Muscle of leg (tissue), 11 donors: Measurements from ENCODE around the gene BACE2. TPM values are rescaled to one million over a fixed set of nuclear protein-coding genes. Genes with fewer than 3 reads are reported as not detected.
"Not testable (repeated sequence)": the region's sequence is repeated elsewhere in the genome, so short reads cannot be mapped to it uniquely, and the experiment has no call there.

Experiments used
- DNase-seq: peaks from one replicate; pipeline ENCODE4 v3.0.0; 2013
- H3K27ac ChIP-seq: one replicate; pipeline ENCODE4 v1.5.1; 2013; ENCODE audit warnings: mild to moderate bottlenecking, low read length, control low read depth
- H3K27me3 ChIP-seq: one replicate; pipeline ENCODE4 v1.6.1; 2013; ENCODE audit warnings: low read length; ENCODE audit not compliant: control insufficient read depth, insufficient read depth
- H3K36me3 ChIP-seq: one replicate; pipeline ENCODE4 v1.6.1; 2013; ENCODE audit warnings: low read length; ENCODE audit not compliant: control insufficient read depth, insufficient read depth
- H3K4me1 ChIP-seq: one replicate; pipeline ENCODE4 v1.6.1; 2013; ENCODE audit warnings: low read length; ENCODE audit not compliant: control insufficient read depth, insufficient read depth
- H3K4me3 ChIP-seq: one replicate; pipeline ENCODE4 v1.5.1; 2013; ENCODE audit warnings: low read length, control low read depth
- H3K9me3 ChIP-seq: replicated peaks from 2 replicates; pipeline ENCODE4 v1.6.1; 2013; ENCODE audit warnings: low read depth, low read length; ENCODE audit not compliant: control insufficient read depth
- WGBS: methylation state at CpG from one replicate; pipeline ENCODE4 v1.1.5; 2013; ENCODE audit warnings: missing lambda C conversion rate; ENCODE audit not compliant: insufficient coverage; 5-methylcytosine and 5-hydroxymethylcytosine counted together
- polyA plus RNA-seq, 8 donors: library from polyadenylated mRNA; unstranded; fragments of 120-200 nt; gene quantifications; one replicate each; pipeline versions ENCODE4 v1.2.1 to v1.2.3, GENCODE V29; 2013; ENCODE audit warnings: inconsistent platforms in 1 of 8, low replicate concordance in 1 of 8; ENCODE audit not compliant: insufficient read length in 8 of 8, insufficient read depth in 1 of 8
- total RNA-seq: library from RNA; stranded (reverse); fragments of 120-200 nt; gene quantifications from one replicate; pipeline ENCODE4 v1.2.4, GENCODE V29; 2013

The BACE2 gene
- total and polyA plus RNA-seq, 9 donors = 28.6 to 56.1 (median 39.3) TPM

DNA sequence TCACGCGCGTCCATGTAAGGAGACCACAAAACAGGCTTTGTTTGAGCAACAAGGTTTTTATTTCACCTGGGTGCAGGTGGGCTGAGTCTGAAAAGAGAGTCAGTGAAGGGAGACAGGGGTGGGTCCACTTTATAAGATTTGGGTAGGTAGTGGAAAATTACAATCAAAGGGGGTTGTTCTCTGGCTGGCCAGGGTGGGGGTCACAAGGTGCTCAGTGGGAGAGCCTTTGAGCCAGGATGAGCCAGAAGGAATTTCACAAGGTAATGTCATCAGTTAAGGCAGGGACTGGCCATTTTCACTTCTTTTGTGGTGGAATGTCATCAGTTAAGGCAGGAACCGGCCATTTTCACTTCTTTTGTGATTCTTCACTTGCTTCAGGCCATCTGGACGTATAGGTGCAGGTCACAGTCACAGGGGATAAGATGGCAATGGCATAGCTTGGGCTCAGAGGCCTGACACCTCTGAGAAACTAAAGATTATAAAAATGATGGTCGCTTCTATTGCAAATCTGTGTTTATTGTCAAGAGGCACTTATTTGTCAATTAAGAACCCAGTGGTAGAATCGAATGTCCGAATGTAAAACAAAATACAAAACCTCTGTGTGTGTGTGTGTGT is 76.4 kb downstream of the BACE2 start:
- not testable (repeated sequence) for H3K4me1 ChIP-seq, H3K27ac ChIP-seq, DNase-seq, H3K4me3 ChIP-seq, H3K9me3 ChIP-seq, H3K27me3 ChIP-seq
- H3K36me3 ChIP-seq = peaks cover 14% of the 10 kb centered on the region
- WGBS = 100% methylated on average over 1 of the region's 8 CpGs

DNA sequence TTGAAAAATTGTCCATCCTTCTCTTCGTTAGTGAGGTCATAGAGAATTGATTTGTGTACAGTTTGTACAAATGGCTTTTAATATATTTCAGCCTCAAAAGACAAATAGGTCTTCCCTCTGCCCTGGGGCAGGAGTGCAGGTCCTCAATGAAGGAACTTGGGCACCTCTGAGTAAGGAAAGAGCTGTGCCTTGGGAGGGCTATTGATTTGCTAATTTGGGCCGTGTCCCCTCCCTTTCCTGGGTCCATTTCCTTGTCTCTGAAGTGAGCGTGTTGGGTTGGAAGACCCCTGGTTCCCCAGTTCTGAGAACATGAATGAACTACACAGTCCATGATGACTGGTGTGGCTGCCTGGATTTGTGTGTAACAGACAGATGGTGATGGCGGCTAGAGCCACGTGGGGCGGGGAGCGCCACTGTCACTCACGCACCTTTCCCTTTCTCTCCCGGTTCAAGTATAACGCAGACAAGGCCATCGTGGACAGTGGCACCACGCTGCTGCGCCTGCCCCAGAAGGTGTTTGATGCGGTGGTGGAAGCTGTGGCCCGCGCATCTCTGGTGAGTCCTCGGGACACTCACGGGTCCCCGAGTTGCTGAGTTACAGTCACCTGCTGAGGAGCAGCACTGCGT is 77.7 kb downstream of the BACE2 start:
- 98% methylated on average over 12 of the region's 20 CpGs for WGBS
- no peak for DNase-seq
- H3K27ac ChIP-seq = no peak overlapping the region
- H3K4me1 ChIP-seq = peaks cover 4% of the 10 kb centered on the region
- peaks cover 8% of the 10 kb centered on the region for H3K36me3 ChIP-seq
- no peak overlapping the region for H3K4me3 ChIP-seq
- no peaks in the 10 kb centered on the region for H3K9me3 ChIP-seq
- H3K27me3 ChIP-seq = no peaks in the 10 kb centered on the region

DNA sequence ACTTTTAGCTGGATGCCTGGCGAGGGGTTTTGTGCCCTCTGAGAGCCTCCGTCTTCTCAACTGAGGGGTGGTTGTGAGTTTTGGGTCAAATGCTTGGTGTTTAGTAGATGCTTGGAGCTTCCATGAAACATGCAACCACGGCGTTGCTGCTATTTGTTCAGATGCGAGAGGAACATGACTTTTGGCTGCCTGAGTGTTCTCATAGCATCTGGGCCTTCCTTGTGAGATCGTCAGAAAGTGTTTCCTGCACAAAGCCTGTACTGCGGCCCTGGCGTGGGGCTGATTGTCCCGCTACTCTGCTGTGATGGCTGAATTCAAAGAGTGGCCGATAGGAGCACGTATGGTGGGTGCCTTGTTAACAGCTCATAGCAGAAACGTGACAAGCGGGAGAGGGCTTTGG is 78.8 kb downstream of the BACE2 start:
- no peaks in the 10 kb centered on the region for H3K27me3 ChIP-seq
- H3K4me3 ChIP-seq = no peak overlapping the region
- H3K36me3 ChIP-seq = peaks cover 17% of the 10 kb centered on the region
- H3K27ac ChIP-seq = no peak overlapping the region
- no peak for DNase-seq
- no peaks in the 10 kb centered on the region for H3K9me3 ChIP-seq
- WGBS = 89% methylated on average over 13 of the region's 13 CpGs
- no peaks in the 10 kb centered on the region for H3K4me1 ChIP-seq

DNA sequence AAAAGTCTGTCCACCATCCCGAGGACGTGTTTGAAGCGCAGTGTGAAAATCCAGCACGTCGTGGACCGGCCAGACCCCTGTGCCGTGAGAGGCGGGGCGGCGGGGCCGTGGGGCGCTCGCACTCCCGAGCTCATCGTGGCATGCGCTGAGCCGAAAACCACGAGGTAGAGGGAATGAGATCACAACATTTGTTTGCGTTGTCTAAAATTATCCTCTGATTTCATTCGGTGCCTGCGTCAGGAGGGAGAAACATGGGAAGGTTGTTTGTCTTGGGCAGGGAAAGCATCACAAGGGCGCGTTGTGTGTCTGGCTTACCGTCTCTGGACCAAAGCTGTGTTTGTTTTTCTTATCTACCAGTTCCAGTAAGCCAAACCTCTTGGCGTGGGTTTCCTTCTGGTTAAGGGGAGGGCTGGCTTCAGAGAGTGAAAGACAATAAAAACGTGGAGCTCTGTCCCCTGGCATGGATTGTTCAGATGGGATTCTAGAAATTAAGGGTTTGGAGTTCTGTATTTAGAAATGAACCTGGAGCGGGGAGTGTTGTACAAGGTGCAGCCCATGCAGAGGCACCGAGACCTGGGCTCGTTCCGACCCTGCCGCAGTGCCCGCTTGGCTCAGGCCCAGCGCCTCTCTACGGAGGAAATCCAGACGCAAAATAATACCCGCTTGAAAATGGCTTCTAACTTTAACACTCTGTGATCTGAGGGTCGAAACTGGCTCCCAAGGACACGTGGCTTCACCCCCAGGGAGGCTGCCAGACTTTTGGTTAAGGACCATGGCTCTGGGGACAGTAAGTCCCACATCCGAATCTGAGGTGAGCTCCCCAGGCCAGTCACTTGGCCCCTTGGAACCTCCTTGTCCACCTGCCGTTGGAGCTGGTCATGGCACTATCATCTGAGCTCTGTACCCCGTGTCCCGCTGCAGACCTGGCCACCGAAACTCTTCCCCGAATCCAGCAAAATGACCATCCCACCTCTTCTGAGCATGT is 79.9 kb downstream of the BACE2 start:
- Histone ChIP-seq H3K36me3 (peaks cover 26% of the 10 kb centered on the region), H3K9me3 (no peaks in the 10 kb centered on the region), H3K4me1 (no peaks in the 10 kb centered on the region), H3K27me3 (no peaks in the 10 kb centered on the region), H3K27ac (no peak overlapping the region), H3K4me3 (no peak overlapping the region)
- WGBS = 88% methylated on average over 40 of the region's 44 CpGs
- no peak for DNase-seq

DNA sequence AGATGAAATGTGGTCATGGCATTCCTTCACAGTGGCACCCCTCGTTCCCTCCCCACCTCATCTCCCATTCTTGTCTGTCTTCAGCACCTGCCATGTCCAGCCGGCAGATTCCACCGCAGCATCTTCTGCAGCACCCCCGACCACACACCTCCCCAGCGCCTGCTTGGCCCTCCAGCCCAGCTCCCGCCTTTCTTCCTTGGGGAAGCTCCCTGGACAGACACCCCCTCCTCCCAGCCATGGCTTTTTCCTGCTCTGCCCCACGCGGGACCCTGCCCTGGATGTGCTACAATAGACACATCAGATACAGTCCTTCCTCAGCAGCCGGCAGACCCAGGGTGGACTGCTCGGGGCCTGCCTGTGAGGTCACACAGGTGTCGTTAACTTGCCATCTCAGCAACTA is 81.5 kb downstream of the BACE2 start:
- Histone ChIP-seq H3K36me3 (peaks cover 38% of the 10 kb centered on the region), H3K4me3 (no peak overlapping the region), H3K27ac (no peak overlapping the region), H3K4me1 (no peaks in the 10 kb centered on the region), H3K27me3 (no peaks in the 10 kb centered on the region), H3K9me3 (peaks cover 10% of the 10 kb centered on the region)
- DNase-seq = no peak
- WGBS = 87% methylated on average over 9 of the region's 11 CpGs

DNA sequence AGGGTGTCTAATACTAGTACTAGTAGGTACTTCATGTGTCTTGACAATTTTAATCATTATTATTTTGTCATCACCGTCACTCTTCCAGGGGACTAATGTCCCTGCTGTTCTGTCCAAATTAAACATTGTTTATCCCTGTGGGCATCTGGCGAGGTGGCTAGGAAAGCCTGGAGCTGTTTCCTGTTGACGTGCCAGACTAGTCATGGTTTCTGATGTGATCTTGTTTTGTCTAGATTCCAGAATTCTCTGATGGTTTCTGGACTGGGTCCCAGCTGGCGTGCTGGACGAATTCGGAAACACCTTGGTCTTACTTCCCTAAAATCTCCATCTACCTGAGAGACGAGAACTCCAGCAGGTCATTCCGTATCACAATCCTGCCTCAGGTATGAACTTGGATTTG is 82.6 kb downstream of the BACE2 start:
- WGBS = 67% methylated on average over 3 of the region's 8 CpGs

DNA sequence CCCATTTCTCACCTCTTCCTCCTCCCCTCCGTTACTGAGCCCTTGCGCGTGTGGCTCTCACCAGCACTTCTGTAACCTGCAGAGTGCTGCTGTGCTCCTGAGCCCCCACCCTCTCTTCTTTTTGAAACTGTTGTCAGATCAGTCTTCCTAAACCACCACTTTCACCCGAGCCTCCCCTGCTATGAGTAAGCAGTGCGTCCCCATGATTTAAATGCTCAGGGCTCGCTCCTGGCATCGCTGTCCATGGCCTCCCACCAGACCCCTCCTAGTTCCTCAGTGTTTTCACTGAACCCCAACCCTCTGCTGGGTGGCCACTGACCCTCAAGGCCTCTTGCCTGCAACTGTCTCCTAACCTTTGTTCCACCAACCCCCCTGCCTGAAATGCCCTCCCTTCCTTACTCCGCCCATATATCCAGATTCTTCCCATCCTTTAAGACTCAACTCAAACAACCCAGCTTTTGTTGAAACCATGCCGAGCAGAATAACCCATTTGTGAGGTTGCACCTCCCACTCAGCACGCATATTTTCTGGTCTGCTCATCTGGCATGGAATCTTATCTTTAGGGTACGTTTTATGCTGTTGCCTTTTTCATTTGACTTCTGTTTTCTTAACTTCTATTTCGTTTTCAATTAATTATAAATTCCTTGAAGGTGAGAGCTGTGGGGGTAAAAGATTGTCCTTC is 84.1 kb downstream of the BACE2 start:
- no peaks in the 10 kb centered on the region for H3K4me1 ChIP-seq

More for the DNA sequence above, 82.6 kb downstream of the BACE2 start:
- no peak overlapping the region for H3K4me3 ChIP-seq
- peaks cover 10% of the 10 kb centered on the region for H3K9me3 ChIP-seq
- no peak for DNase-seq
- no peaks in the 10 kb centered on the region for H3K27me3 ChIP-seq
- H3K27ac ChIP-seq = no peak overlapping the region
- H3K36me3 ChIP-seq = peaks cover 47% of the 10 kb centered on the region
- H3K4me1 ChIP-seq = no peaks in the 10 kb centered on the region

DNA sequence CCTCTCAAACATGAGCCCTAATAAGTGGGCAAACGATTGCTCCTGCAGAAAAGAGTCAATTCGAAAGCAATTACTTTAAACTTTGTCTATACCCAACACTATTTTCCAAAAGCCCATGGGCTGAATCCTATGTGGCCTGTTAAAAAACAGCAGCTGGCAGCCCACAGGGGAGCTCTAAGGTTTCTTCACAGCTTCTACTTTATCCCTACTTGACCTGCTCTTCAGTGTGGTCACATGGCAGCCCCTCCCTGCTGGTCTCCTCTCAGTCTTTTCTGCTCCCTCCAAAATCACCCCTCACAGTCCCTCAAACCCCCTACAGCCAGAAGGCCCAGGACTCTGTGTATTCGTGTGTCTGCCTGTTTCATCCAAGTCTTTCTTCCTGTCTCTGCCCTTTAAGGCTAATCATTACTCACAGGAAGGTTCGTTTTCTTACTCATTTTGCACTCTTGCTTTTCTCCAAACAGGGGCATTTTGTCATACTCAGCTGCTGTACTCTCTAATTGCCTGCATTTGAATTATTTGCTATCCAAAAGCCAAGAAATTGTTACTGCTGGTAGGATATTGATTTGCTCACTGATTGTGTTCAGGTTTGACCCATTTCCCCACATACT is 86.2 kb downstream of the BACE2 start:
- H3K27ac ChIP-seq = no peak overlapping the region
- no peak for DNase-seq
- peaks cover 41% of the 10 kb centered on the region for H3K36me3 ChIP-seq
- WGBS = 67% methylated on average over 1 of the region's 4 CpGs
- H3K4me3 ChIP-seq = no peak overlapping the region
- H3K9me3 ChIP-seq = peaks cover 10% of the 10 kb centered on the region
- no peaks in the 10 kb centered on the region for H3K4me1 ChIP-seq
- H3K27me3 ChIP-seq = no peaks in the 10 kb centered on the region

More for the DNA sequence above, 84.1 kb downstream of the BACE2 start:
- no peak overlapping the region for H3K4me3 ChIP-seq
- no peak for DNase-seq
- 94% methylated on average over 9 of the region's 12 CpGs for WGBS
- H3K27ac ChIP-seq = no peak overlapping the region
- no peaks in the 10 kb centered on the region for H3K27me3 ChIP-seq
- peaks cover 45% of the 10 kb centered on the region for H3K36me3 ChIP-seq
- peaks cover 10% of the 10 kb centered on the region for H3K9me3 ChIP-seq

DNA sequence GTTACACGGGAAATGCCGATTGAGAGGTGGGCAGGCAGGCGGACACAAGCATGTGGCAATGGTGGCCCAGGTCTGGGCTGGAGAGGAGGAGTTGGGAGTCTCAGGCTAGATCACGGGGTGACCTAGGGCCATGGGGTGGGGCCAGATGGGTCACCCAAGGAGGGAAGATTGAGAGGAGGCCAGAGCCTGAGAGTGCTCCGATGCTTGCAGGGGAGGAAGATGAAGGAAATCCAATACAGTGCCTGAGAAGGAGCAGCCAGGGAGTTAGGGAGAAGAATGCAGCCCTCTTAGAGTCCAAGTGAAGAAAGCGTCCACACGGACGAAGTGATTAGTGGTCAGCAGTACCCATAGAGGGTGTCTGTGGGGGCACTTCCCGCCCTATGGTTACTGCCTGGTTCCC is 87.2 kb downstream of the BACE2 start:
- DNase-seq = no peak
- Histone ChIP-seq H3K4me3 (no peak overlapping the region), H3K36me3 (peaks cover 41% of the 10 kb centered on the region), H3K9me3 (peaks cover 10% of the 10 kb centered on the region), H3K27me3 (no peaks in the 10 kb centered on the region), H3K4me1 (no peaks in the 10 kb centered on the region), H3K27ac (no peak overlapping the region)
- 89% methylated on average over 9 of the region's 9 CpGs for WGBS
